Aorta (tissue), 5 donors: ENCODE measurements around the gene PTPRD. TPM values are rescaled to one million over a fixed set of nuclear protein-coding genes. Genes with fewer than 3 reads are reported as not detected.

ENCODE experiments used
- ATAC-seq: fragments of 200-7000 bp; cut with Tn5 transposase; one replicate; pipeline ENCODE4 v1.9.1; 2022; ENCODE audit warnings: moderate library complexity; ENCODE audit not compliant: low FRiP score
- DNase-seq, 2 donors: peaks; one replicate each; pipeline ENCODE4 v3.0.0-alpha.2; 2020
- H3K27ac ChIP-seq, 2 donors: one replicate each; pipeline ENCODE4 v1.5.1; 2013; ENCODE audit warnings: low read length in 2 of 2, mild to moderate bottlenecking in 2 of 2, moderate library complexity in 2 of 2, control low read depth in 1 of 2, inconsistent platforms in 1 of 2, low read depth in 1 of 2
- H3K27me3 ChIP-seq, 2 donors: one replicate each; pipeline ENCODE4 v1.6.1; 2013; ENCODE audit warnings: control low read depth in 1 of 2, low read length in 1 of 2, mild to moderate bottlenecking in 1 of 2, moderate library complexity in 1 of 2; ENCODE audit not compliant: insufficient read depth in 2 of 2, control insufficient read depth in 1 of 2
- H3K36me3 ChIP-seq, 2 donors: one replicate each; pipeline ENCODE4 v1.6.1; 2013; ENCODE audit warnings: control low read depth in 1 of 2, low read length in 1 of 2, mild to moderate bottlenecking in 1 of 2; ENCODE audit not compliant: insufficient read depth in 2 of 2, control insufficient read depth in 1 of 2
- H3K4me1 ChIP-seq, 2 donors: one replicate each; pipeline ENCODE4 v1.6.1; 2013; ENCODE audit warnings: low read length in 2 of 2, control low read depth in 1 of 2, mild to moderate bottlenecking in 1 of 2, moderate library complexity in 1 of 2; ENCODE audit not compliant: insufficient read depth in 2 of 2, control insufficient read depth in 1 of 2
- H3K4me3 ChIP-seq, 2 donors: one replicate each; pipeline ENCODE4 v1.5.1; 2013; ENCODE audit warnings: low read length in 2 of 2, control low read depth in 1 of 2, mild to moderate bottlenecking in 1 of 2
- H3K9me3 ChIP-seq: one replicate; pipeline ENCODE4 v1.6.1; 2013; ENCODE audit warnings: mild to moderate bottlenecking, low read length; ENCODE audit not compliant: control insufficient read depth
- WGBS, 2 donors: extraction: QIAGEN DNeasy Blood & Tissue Kit; methylation state at CpG; one replicate each; pipeline ENCODE4 v1.1.7; 2013; 5-methylcytosine and 5-hydroxymethylcytosine counted together
- intact Hi-C, 2 donors: fragments of 100-400 bp; cut with DNase I; formaldehyde crosslinking; loops; one replicate each; pipeline versions ENCODE4 v1.14.2 to v1.15.0; 2022
- polyA plus RNA-seq, 2 donors: library from polyadenylated mRNA; stranded (reverse); fragments of 200-250 nt; gene quantifications; one replicate each; pipeline ENCODE4 v1.2.3, GENCODE V29; 2013
- total RNA-seq, 2 donors: library from RNA; stranded (reverse); fragmentation: NEBNext Ultra II Directional; extraction: Animal tissue kit (Norgen Biotek cat#: 25700); gene quantifications; one replicate each; pipeline ENCODE4 v1.2.1, GENCODE V29; 2021
- donor health status: healthy with polysubstance abuse.
- donor health status: Bipolar disorder and iron deficiency.
- donor health status: DM: no; HTN: no; CAD: no.
- donor health status: DM: no; HTN: no; CAD: no.
- donor health status: DM: yes; HTN: yes; CAD: no.

Gene PTPRD
- total and polyA plus RNA-seq, 4 donors = 1.5 to 92.0 (median 29.4) TPM

GRCh38 chr9:9904041-9904440, 708.8 kb downstream of the PTPRD start:
- intact Hi-C loops = no loop called here
- WGBS, 2 donors = 40 to 48% methylated on average over 3 of the region's 3 CpGs
- no peak for ATAC-seq

GRCh38 chr9:9901624-9902023, 711.2 kb downstream of the PTPRD start:
- ATAC-seq = no peak
- intact Hi-C loops = no loop called here
- H3K4me1 ChIP-seq = no peaks in the 10 kb centered on the region
- WGBS, 2 donors = 57 to 63% methylated on average over 4 of the region's 4 CpGs
- no peaks in the 10 kb centered on the region for H3K9me3 ChIP-seq
- no peak for DNase-seq
- H3K4me3 ChIP-seq = no peak overlapping the region
- H3K27ac ChIP-seq = no peak overlapping the region
- H3K27me3 ChIP-seq = no peaks in the 10 kb centered on the region
- no peaks in the 10 kb centered on the region for H3K36me3 ChIP-seq

More at GRCh38 chr9:9904041-9904440, 708.8 kb downstream of the PTPRD start:
- no peak for DNase-seq
- no peaks in the 10 kb centered on the region for H3K4me1 ChIP-seq
- H3K27ac ChIP-seq = no peak overlapping the region
- H3K9me3 ChIP-seq = no peaks in the 10 kb centered on the region
- no peaks in the 10 kb centered on the region for H3K36me3 ChIP-seq
- H3K4me3 ChIP-seq = no peak overlapping the region
- no peaks in the 10 kb centered on the region for H3K27me3 ChIP-seq

GRCh38 chr9:9893837-9894236, 719.0 kb downstream of the PTPRD start:
- Histone ChIP-seq H3K27me3 (peaks cover 0 to 2% of the 10 kb centered on the region in 2 donors), H3K9me3 (no peaks in the 10 kb centered on the region), H3K27ac (no peak overlapping the region), H3K36me3 (no peaks in the 10 kb centered on the region), H3K4me3 (no peak overlapping the region), H3K4me1 (no peaks in the 10 kb centered on the region)
- intact Hi-C loops = no loop called here
- WGBS, 2 donors = 18 to 25% methylated on average over 1 of the region's 1 CpG
- ATAC-seq (no peak), DNase-seq (no peak)

DNA sequence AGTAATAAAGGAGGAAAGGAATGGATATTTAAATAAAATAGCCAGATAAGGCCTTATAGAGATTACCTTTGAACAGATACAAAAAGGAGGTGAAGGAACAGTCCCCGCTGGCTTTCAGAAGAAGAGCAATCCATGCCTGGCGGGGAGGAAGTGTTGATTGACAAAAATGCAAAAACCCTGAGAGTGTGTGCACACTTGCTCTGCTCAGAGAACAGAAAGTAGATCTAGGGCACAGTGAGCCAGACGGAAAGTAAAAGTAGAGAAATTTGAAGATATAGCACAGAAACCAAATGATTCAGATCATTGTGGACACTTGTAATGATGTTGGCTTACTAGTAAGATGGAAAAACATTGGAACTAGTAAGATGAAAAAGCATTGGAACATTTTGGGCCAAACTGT, 720.6 kb downstream of the PTPRD start:
- Histone ChIP-seq H3K27me3 (peaks cover 0 to 2% of the 10 kb centered on the region in 2 donors), H3K4me3 (no peak overlapping the region), H3K27ac (no peak overlapping the region), H3K36me3 (no peaks in the 10 kb centered on the region), H3K9me3 (no peaks in the 10 kb centered on the region), H3K4me1 (no peaks in the 10 kb centered on the region)
- DNase-seq = no peak
- WGBS, 2 donors = 90 to 91% methylated on average over 3 of the region's 3 CpGs
- ATAC-seq = no peak
- intact Hi-C loops = no loop called here

DNA sequence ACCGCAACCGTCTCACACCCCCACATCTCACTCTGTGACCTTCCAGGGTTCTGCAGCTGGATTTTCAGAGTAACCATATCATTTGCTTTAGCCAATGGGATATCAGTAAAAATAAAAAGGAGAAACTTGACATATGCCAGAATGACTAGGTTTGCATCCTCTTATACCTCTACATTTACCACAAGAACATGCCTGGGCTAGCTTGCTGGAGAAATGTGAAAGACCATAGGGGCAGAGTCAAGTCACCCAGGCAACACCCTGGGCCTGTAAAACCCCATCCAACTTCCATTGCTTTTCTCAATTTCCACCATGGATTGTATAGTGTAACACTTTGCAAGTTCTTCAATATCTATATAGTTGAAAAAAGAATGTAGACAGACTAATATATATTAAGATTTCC, 731.1 kb downstream of the PTPRD start:
- WGBS, 2 donors = 94 to 96% methylated on average over 2 of the region's 2 CpGs
- DNase-seq (no peak), ATAC-seq (no peak)
- Histone ChIP-seq H3K36me3 (no peaks in the 10 kb centered on the region), H3K27ac (no peak overlapping the region), H3K4me3 (no peak overlapping the region), H3K9me3 (peaks cover 1% of the 10 kb centered on the region), H3K4me1 (no peaks in the 10 kb centered on the region), H3K27me3 (peaks cover 0 to 2% of the 10 kb centered on the region in 2 donors)
- intact Hi-C loops = no loop called here

DNA sequence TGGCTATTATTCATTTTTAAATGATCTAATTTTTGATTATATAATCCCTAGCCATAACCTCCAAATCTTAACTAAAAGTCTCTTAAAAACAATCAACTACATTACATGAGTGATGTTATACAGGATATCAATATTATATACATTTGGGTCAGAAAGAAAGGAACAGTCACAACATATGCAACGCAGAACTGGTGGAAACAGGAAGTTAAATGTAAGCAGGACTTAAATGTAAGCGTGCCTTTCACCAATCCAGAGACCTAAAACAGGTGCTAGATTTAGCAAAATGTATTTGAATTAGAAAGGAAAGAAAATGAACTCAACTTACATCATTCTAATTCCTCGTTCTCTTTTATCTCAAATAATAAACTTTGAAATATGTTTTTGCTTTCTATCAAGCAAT, 738.5 kb downstream of the PTPRD start:
- Histone ChIP-seq H3K4me1 (no peaks in the 10 kb centered on the region), H3K4me3 (no peak overlapping the region), H3K27me3 (no peaks in the 10 kb centered on the region), H3K36me3 (no peaks in the 10 kb centered on the region), H3K27ac (no peak overlapping the region), H3K9me3 (no peaks in the 10 kb centered on the region)
- 39% methylated on average over 3 of the region's 3 CpGs for WGBS, 2 donors
- DNase-seq (no peak), ATAC-seq (no peak)
- intact Hi-C loops = no loop called here

GRCh38 chr9:9862235-9862810, 750.5 kb downstream of the PTPRD start:
- WGBS, 2 donors = 69 to 77% methylated on average over 3 of the region's 3 CpGs
- no peaks in the 10 kb centered on the region for H3K27me3 ChIP-seq
- ATAC-seq (no peak), DNase-seq (no peak)
- H3K4me3 ChIP-seq = no peak overlapping the region
- H3K27ac ChIP-seq = no peak overlapping the region
- H3K9me3 ChIP-seq = no peaks in the 10 kb centered on the region
- H3K4me1 ChIP-seq = no peaks in the 10 kb centered on the region
- intact Hi-C loops = no loop called here
- H3K36me3 ChIP-seq = no peaks in the 10 kb centered on the region

- Histone ChIP-seq H3K4me3 (no peak overlapping the region), H3K9me3 (no peaks in the 10 kb centered on the region), H3K27ac (no peak overlapping the region), H3K4me1 (no peaks in the 10 kb centered on the region), H3K36me3 (no peaks in the 10 kb centered on the region), H3K27me3 (no peaks in the 10 kb centered on the region)
- intact Hi-C loops = no loop called here
- ATAC-seq = no peak
- 71 to 74% methylated on average over 15 of the region's 15 CpGs for WGBS, 2 donors
- DNase-seq = no peak
Observed at GRCh38 chr9:9855177-9856078, 757.4 kb downstream of the PTPRD start.

GRCh38 chr9:9847750-9848149, 765.1 kb downstream of the PTPRD start:
- DNase-seq (no peak), ATAC-seq (no peak)
- H3K27ac ChIP-seq = no peak overlapping the region
- WGBS, 2 donors = 71 to 75% methylated on average over 5 of the region's 5 CpGs
- H3K4me3 ChIP-seq = no peak overlapping the region
- no peaks in the 10 kb centered on the region for H3K36me3 ChIP-seq
- no peaks in the 10 kb centered on the region for H3K27me3 ChIP-seq
- no peaks in the 10 kb centered on the region for H3K4me1 ChIP-seq
- intact Hi-C loops = no loop called here
- H3K9me3 ChIP-seq = no peaks in the 10 kb centered on the region
